SW480 (cell line): ENCODE data around the gene ZNF112.
"Not testable (repeated sequence)": the region's sequence is repeated elsewhere in the genome, so short reads cannot be mapped to it uniquely, and the experiment has no call there.

Source experiments
- DNase-seq: peaks from one replicate; pipeline ENCODE4 v3.0.0-alpha.2; 2016; ENCODE audit warnings: low spot score

Gene ZNF112

DNA sequence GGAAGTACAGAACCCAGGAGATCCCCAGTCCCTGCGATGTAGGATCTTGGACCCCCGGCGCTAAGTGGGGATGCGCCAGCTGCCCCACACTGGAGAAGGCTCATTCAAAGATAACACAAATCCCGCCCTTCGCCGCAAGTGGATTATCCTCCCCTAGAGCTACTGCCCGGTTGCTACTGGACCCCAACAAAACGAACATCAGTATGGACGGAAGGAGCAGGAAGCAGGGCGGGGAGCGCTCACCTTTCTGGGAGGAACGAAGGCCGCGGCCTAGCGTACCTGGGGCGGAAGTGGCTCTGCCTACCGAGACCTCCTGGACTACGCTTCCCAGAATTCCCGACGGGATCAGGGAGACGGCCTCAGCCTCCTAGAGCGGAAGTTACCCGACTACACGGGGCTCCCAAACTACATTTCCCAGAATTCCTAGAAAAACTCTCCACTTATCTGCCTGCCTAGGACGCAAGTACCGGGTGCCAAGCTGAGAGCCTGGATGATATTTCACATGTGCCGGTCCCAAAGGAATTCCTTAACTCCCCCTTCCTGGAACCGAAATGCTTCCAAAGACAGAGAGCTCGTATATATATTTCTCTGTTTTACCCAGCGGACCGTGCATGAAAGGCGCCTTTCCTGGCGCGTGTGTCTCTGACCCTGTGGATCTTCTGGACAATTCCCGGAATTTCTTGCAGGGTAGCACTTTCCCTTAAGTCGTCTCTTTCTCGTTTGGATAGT is at the start of gene ZNF112:
TSS of gene ZNF112 (minus strand) at position 298 of the 729 bp plus-strand sequence. CDS start 16,141 bp downstream, outside the sequence.
- DNase-seq, result peak; percentile 87

DNA sequence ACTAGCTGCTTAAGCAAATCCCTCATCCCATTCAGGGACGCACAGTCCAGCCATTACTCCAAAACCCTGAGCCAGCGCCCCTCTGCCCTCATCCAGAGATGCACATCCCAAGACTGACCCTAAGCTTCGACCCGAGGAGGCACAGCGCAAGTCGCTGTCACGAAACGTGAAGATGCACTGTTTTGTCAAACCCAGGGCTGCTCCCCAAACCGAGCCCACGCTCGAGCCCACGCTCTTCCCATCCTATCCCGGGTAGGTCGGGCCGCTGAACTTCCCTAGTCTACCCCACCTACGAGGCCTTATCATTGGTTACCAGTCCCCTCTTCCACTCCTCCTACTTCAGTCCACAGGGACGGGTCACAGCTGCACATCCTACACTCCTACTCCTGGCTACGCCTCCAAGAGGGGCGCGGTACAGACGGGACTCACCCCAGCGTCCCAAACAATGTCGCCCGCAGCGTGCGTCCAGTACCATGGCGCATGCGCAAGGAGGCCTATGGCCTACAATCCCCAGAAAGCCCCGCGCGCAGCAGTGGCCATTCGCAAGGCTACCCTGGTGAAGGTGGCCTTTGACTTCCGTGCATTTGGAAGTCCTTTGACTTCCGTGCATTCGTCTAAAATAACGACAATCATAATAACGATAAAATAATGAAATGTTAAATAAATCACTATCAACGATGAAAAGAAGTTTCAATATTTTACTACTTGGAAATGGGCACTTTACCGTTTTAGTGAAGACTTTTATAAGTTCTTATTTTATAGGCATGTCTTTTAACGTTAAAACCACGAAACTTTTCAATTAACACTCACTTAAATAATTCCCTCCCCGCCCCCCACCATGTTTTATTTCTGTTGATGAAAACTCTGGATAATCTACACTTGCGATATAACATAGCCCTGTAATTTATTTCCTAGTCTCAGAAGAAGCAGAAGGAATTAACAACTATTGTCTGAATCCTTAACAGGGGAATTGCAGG is 44.9 kb upstream of the ZNF112 start, which contains the start of gene ZNF285:
TSS of gene ZNF285 (minus strand) at position 470 of the 977 bp plus-strand sequence. CDS start 4,395 bp downstream, outside the sequence.
- no peak for DNase-seq

DNA sequence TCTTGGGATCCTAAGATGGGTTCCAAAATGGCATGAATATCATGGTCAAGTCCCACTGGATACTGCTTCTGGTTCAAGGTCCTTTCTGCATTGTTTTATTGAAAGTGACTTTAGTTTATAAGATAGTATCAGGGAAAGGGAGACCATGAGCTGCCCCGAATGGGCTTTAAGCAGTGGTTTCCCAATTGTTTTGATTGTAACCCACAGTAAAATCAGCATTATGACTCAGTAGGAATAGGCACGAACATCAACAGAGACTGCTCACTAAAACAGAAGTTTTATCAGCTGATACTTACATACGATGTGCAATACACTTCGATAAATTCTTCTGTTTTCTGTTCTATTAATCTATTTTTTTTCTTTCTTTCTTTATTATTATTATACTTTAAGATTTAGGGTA is 32.8 kb upstream of the ZNF112 start:
- not testable (repeated sequence) for DNase-seq

DNA sequence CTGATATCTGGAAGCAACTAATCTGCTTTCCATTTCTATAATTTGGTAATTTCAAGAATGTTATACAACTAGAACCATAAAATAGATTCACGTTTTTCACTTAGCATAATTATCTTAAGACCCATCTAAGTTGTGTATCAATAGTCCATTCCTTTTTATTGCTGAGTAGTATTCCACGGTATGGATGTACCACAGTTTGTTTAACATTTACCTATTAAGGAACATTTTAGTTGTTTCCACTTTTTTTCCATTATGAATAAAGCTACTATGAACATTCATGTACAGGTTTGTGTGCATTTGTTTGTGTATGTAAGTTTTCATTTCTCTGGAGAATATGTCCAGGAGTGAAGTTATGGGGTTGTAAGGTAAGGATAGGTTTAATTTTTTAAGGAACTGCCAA is 18.3 kb upstream of the ZNF112 start:
- DNase-seq, result no peak

DNA sequence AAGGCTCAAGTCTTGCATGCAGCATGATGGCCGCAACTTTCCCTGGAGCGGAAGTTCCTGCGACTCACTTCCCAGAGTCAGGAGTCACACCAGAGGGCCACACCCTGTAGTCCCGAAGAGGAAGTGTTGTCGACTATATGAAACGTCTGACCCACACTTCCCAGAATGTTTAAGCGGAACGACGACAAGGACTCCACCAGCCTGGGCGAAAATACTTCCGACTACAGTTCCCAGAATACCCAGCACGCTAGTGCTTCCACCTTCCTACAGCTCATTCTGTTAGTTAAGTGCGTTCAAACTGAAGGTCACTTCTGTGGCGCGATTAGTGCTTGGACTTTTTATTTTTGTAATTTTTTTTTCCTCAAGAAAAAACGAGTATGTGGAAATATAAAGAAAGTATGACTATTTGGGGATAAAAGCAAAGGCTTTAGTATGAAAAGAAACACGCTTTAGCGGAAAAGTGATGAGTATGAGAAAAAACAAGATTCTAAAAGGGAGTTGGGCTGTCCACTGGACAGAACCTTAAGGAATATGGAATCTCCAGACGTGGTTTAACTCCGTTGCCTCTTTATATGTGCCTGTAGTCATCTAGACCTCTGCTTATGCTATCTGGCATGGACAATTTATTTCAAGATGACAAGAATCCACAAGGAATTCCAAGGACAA is 15.5 kb upstream of the ZNF112 start:
- DNase-seq, result no peak

DNA sequence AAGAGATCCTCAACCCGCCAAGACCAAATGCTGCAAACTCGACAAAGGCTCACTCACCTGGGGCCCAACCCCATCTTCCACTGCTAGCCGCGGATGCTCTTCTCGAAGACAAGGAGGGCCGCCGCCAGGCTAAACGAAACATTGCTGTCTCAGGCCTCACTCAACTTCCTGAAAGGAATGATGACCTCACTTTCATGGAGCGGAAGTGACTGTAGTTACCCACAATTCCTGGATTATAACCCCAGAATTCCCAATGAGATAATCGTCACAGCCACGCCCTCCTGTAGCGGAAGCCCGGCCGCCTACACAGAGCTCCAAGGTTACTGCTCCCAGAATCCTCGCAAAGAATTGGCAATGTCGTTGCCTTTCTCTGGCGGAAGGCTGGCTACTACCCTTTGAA is 10.5 kb upstream of the ZNF112 start:
- DNase-seq, result no peak

DNA sequence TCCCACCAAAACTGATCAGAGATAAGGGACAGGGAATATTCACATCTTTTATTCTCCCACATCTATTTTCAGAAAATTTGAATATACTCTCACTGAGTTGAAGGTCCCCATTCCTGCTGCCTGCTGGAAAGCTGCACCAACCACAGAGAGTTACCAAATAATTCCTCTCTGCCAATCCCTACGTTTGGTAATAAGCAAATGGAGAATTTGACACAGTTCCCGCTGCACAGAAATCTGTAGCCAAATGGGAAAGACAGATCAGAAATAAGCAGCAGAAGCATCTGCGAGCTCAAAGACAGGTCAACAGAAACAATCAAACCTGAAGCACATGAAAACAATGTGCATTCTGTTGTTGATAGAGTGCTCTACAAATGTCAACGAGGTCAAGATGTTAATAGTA is 9.9 kb downstream of the ZNF112 start:
- DNase-seq, result no peak

DNA sequence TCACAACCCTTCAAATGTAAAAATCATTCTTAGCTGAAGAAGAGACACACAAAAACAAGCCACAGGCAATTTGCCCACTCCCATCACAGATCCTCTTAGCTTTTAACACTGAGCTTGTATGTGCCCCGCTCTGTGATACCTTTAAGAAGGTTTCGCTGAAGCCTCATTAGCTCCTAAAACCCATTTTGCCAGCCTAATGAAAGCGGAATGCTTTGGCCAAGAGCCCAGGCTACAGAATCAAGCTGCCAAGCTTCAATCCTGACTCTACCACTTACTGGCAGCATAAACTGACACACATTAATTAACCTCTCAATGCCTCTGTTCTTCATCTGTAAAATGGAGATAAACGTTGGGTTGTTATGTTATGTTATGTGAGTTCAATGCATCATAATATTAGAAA is 10.5 kb downstream of the ZNF112 start:
- no peak for DNase-seq

DNA sequence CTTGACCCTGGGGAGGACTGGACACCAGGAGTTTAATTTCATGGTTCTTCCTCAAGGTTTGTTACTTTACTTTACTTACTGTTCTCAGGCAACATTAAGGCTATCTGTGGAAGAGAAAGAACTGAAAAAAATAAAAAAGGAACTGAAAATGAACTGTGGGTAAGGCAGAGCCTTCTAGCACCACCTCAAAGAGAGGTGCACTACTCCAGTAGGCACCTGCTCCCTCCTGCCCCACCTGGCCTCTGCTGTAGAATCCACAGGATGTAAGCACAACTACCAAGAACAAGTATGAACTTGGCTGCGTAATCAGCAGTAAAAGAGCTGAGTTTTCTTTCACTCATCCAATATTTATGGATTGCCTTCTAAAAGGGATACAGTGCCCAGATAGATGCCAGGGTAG is 12.2 kb downstream of the ZNF112 start:
- DNase-seq, result no peak

DNA sequence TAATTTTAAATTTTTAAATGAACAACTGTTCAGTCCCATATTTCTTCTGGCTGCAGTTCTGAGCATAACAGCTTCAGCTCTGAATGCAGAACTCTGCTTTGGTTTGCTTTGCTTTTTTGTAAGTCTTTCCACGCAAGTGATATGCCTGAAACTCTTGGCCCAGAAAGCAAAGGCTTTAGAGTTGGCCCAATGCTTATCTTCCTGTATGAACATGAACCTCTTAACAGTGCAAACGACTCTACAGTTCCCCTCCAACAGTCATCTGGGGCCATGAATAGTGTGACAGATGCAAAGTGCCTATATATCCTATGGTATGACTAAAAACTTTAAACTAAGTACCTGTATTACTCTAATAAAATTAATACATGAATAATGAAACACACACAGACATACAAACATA is 14.7 kb downstream of the ZNF112 start:
- no peak for DNase-seq

DNA sequence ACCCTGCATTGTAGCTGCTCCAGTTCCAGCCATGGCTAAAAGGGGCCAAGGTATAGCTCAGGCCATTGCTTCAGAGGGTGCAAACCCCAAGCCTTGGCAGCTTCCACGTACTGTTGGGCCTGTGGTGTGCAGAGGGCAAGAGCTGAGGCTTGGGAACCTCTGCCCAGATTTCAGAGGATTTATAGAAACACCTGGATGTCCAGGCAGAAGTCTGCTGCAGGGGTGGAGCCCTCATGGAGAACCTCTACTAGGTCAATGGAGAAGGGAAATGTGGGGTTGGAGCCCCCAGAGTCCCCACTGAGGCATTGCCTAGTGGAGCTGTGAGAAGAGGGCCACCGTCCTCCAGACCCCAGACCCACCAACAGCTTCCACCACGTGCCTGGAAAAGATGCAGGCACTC is 21.8 kb downstream of the ZNF112 start:
- not testable (repeated sequence) for DNase-seq

DNA sequence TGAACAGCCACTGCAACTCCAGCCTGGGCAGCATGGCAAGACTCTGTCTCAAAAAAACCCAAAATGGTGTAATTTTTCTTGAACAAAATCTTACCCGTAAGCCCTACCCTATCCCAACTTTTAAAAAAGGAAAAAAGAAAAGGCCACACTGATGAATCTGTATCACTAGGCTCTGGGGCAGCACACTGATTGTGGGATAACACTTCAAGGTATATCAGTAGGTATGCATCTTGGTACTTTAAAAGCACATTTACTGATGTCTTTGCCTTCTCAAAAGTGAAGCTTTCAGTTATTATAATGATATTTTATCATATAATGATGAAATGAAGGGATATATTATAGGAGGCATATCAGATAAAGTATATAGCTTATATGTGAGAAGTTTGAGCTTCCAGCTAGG is 24.3 kb downstream of the ZNF112 start:
- no peak for DNase-seq

DNA sequence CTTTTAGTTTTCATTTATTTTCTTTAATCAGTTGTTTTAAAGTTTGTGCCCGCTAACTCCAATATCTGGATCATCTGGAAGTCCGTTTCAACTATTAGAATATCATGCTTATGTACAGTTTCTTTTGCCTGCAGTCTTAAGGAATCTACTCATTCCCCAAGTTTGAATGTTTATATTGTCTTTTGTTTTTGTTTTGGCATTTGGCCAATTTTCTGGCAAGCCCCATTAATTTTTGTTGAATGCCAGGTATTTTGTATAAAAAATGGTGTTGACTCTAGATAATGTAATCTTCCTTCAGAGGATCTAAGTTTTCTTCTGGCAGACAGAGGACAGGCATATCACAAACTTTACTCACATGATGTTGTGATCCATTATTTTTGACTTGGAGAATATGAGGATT is 40.6 kb downstream of the ZNF112 start:
- no peak for DNase-seq

DNA sequence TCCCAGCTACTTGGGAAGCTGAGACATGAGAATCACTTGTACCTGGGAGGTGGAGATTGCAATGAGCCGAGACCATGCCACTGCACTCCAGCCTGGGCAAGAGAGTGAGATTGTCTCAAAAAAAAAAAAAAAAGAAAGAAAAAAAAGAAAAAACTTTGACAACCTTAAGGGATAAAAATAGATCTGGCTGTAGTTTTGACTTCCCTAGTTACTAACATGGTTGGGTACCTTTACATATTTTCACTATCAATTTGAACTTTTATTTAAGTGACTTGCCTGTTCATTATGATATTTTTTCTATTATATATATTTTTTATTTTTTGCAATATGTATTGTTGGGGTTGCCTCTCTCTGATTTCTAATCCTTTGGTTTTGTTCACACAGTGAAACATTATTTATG is 43.2 kb downstream of the ZNF112 start:
- DNase-seq, result no peak

DNA sequence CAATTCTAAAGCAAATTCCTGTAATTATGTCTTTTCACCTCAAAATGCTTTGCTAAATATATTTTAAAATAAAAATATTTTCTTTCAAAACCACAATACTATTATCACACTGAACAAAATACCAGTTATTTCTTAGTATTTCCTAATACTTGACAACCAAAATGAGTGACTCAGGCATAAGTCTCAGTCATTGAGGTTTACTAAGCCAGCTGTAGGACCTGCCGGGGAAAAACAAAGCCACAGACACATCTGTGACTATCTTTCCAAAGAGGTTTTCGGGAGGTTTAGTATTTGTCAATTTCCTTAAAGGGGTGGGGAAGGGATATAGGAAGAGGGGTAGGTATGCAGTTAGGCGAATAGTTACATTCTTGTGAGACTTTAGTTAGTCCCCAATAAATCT is 48.5 kb downstream of the ZNF112 start:
- no peak for DNase-seq

DNA sequence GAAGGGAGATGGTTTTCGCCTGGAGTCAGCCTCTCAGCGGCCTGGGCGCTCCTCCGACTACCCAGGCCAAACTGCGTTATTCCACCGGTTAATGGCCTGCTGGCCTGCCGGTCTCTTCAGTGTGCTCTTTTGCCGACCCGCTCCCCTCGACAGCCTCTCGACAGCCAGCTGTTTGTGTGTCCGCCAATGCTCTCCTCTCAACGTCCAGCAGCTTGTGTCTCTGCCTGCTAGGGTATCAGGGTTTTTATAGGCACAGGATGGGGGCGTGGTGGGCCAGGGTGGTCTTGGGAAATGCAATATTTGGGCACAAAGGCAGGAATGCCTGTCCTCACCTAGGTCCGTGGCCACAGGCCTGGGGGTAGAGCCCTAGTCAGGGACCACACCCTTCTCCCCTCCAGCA is 50.2 kb downstream of the ZNF112 start:
- DNase-seq, result no peak

DNA sequence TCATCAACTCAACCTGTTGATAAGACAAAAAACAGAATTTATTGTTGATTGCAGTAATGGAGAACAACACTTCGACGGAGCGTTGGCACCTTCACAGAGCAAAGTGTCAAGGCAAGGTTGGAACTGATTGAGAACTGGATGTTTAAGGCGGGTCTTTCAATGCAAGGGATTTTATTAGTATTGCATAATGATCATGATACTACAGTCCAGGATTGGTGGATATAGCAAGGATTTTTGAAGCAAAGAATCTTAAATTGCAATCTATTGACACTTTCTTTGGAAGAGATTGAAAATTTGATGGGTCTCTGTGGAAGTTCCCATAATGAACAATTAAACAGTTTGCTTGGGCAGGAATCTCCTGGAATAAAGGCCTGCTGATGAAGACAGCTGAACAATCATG is 51.0 kb downstream of the ZNF112 start:
- no peak for DNase-seq

DNA sequence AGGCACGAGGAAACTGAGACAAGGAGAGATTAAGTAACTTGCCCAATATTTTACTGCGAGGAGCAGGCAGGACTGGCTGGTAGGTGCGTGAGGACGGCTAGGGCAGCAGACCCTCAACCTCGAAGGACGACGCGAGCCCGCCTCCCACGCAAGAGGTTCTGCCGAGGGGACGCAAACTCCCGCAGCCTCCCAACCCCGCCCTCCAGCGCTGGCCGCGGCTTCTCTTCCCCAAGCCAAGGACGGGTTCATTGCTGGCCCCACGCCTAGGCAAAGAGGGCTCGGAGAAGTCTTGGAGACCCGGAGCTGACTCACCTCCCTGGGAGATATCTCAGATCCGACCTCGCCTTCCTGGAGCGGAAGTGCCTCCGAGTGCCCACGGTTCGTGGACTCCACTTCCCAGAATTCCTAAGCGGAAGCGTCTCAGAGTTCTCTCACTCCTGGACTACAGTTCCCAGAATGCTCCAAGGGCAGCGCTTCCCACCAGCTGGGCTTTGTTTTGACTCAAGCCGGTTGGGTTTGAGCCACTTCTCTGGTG is 51.8 kb downstream of the ZNF112 start, which contains the start of gene ZNF235:
TSS of gene ZNF235 (minus strand) at position 367 of the 535 bp plus-strand sequence. CDS start 1,621 bp downstream, outside the sequence.
- DNase-seq, result peak; percentile 94

DNA sequence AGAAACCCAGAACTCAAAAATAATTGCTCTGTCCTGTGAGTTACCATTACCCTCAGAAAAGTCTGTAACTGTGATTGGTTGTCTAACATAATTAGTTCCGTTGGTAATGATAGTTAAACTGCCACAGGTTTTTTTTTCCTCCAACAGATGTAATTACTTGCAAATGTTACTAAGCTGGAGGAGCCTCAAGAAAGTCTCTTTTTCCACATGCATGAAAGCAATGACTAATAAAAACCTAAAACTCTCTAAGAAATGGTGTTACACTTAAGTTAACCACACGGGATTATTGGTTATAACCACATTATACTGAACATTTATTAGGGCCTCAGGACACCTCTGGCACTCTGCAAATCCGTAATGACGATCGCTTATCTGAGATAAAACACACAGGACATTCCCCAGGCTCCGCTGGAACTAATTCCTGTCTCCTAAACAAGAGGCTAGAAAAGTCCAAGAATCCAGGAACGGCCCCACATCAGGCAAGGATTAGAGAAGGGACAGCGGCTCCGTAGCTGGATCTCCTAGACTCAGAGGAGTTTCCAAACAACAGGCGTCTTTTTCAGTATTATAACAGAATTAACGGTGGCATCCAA is 52.4 kb downstream of the ZNF112 start:
- DNase-seq, result peak; percentile 34

DNA sequence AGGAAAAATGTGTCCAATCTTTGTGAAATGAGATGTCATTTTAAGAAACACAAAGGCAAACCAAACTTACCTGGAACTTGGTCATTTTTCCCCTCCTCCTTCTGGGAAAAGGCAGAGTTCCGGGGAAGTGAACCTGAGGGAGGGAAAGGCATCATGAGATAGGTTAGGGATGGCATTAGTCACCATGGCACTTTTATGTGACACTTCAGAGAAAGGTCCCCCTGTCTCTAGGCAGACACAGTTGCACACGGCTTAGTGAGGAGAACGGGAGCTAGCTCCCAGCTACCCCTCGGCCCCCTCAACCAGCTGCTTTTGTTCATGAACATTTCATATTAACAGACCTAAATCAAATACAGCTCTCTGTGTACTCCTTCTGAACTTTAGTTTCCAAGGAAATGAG is 53.2 kb downstream of the ZNF112 start:
- DNase-seq, result no peak

DNA sequence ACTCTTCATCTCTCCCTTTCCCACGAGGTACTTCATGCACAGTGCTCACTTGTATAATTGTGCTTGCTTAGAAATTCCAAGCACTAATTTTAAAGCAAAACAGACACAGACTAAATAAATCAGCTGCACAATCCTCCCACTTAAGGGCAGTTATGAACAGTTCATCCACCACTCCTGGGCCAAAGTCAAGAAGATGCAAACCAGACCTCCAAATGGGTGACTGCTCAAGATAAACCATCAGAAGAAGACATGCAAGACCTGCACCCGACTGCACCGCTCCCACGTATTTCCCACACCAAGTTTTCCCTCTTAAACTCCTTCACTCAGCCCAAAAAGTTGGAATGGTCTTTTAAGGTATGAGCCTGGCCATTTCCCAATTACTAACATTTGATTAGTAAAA is 71.5 kb downstream of the ZNF112 start:
- DNase-seq, result no peak

DNA sequence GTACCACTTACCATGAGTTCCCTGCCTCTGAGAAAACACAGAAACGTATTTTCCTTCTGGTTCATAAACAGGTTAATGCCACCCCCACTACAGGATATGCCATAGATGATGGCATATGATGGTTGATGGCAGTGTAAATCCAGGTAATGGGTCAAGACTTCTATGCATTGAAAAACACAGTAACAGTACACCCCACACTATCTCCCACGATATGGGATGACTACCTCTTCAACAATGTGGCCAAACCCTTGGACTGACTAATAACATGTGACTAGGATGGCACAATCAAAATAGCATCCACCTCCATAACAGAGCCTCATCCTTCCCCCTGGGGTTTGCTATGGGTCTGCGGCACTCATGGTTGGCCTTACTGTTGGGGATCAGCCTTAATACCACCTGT is 73.6 kb downstream of the ZNF112 start:
- no peak for DNase-seq
